GM21381 (cell line): ENCODE measurements around the gene IL16.

Source experiments
- ATAC-seq: cut with Tn5 transposase; IDR thresholded peaks from one replicate; pipeline ENCODE4 v1.9.1; 2021; ENCODE audit warnings: mild to moderate bottlenecking, moderate library complexity; ENCODE audit not compliant: unreplicated experiment

The IL16 gene

GRCh38 chr15:81254277-81254915 is 57.7 kb downstream of the IL16 start:
- ATAC-seq, result no peak

GRCh38 chr15:81254916-81255290 is 58.2 kb downstream of the IL16 start:
- no peak for ATAC-seq

- no peak for ATAC-seq
Measured at GRCh38 chr15:81255315-81255957, 58.8 kb downstream of the IL16 start.

- no peak for ATAC-seq
Measured at GRCh38 chr15:81255958-81256320, 59.3 kb downstream of the IL16 start.

GRCh38 chr15:81256916-81257315 is 60.2 kb downstream of the IL16 start:
- ATAC-seq, result no peak

GRCh38 chr15:81257435-81257834 is 60.8 kb downstream of the IL16 start:
- ATAC-seq, result no peak

- no peak for ATAC-seq
Measured at GRCh38 chr15:81258455-81258854, 61.8 kb downstream of the IL16 start.

GRCh38 chr15:81259760-81260298 is 63.1 kb downstream of the IL16 start:
- no peak for ATAC-seq

GRCh38 chr15:81261172-81261811 is 64.6 kb downstream of the IL16 start:
- no peak for ATAC-seq

- ATAC-seq, result no peak
Measured at GRCh38 chr15:81263477-81263876, 66.8 kb downstream of the IL16 start.

- ATAC-seq, result no peak
Measured at GRCh38 chr15:81264072-81264857, 67.6 kb downstream of the IL16 start.

GRCh38 chr15:81265256-81265943 is 68.7 kb downstream of the IL16 start:
- no peak for ATAC-seq

- ATAC-seq, result peak; percentile 79
Measured at GRCh38 chr15:81265944-81266775, 69.5 kb downstream of the IL16 start.

GRCh38 chr15:81268340-81268739 is 71.7 kb downstream of the IL16 start:
- ATAC-seq, result no peak

GRCh38 chr15:81268881-81269601 is 72.4 kb downstream of the IL16 start:
- ATAC-seq, result no peak

- ATAC-seq, result no peak
Measured at GRCh38 chr15:81270188-81270587, 73.5 kb downstream of the IL16 start.

- no peak for ATAC-seq
Measured at GRCh38 chr15:81270781-81271491, 74.3 kb downstream of the IL16 start.

GRCh38 chr15:81271761-81272644 is 75.3 kb downstream of the IL16 start:
- no peak for ATAC-seq
